Measurements from ENCODE around the gene EPG5. TPM values are rescaled to one million over a fixed set of nuclear protein-coding genes. Genes with fewer than 3 reads are reported as not detected.

Gene EPG5
- total and polyA plus RNA-seq, 9 of the 15 experiments (the other 6 are each of a cell fraction or from before 2014, with no cell fraction given), result 1.3 to 10.7 (median 5.2) TPM

DNA sequence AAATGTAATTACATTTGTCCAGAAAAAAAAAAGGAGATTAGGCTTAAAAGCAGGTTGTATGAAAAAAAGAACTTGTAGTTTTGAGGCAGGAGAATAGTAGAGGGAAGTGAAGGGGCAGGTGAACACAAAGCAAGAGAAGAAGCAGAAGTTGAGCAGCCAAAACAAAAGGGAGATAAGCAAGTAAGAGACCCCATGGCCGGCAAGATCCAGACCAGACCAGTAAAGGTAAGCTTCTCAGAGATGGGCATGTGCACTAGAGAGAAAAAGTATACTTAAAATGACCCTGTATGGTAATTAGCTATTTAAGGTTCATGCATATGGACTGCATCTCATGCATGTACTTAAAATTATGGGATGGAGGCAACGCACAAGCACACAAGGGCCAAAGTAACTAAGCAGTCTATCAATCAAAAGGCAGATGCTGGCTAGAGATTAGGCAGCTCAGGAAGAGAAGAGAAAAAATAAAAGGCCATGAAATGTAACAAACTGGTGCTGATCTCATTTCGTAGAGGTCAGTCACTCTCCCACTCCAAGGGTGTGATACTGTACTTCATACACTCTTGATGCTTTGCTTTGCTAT lies 132.0 kb downstream of the EPG5 start (continued):
- TF ChIP-seq, protein P1, sequence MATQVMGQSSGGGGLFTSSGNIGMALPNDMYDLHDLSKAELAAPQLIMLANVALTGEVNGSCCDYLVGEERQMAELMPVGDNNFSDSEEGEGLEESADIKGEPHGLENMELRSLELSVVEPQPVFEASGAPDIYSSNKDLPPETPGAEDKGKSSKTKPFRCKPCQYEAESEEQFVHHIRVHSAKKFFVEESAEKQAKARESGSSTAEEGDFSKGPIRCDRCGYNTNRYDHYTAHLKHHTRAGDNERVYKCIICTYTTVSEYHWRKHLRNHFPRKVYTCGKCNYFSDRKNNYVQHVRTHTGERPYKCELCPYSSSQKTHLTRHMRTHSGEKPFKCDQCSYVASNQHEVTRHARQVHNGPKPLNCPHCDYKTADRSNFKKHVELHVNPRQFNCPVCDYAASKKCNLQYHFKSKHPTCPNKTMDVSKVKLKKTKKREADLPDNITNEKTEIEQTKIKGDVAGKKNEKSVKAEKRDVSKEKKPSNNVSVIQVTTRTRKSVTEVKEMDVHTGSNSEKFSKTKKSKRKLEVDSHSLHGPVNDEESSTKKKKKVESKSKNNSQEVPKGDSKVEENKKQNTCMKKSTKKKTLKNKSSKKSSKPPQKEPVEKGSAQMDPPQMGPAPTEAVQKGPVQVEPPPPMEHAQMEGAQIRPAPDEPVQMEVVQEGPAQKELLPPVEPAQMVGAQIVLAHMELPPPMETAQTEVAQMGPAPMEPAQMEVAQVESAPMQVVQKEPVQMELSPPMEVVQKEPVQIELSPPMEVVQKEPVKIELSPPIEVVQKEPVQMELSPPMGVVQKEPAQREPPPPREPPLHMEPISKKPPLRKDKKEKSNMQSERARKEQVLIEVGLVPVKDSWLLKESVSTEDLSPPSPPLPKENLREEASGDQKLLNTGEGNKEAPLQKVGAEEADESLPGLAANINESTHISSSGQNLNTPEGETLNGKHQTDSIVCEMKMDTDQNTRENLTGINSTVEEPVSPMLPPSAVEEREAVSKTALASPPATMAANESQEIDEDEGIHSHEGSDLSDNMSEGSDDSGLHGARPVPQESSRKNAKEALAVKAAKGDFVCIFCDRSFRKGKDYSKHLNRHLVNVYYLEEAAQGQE (IDR thresholded peaks at IDR 0.05; ENCODE audit: borderline replicate concordance), result peak; percentile 76
- TF ChIP-seq, protein P1 (CRISPR knock-in tag; IDR thresholded peaks at IDR 0.05; ENCODE audit: low read depth), result no peak
